ENCODE data around the gene PLCH2. TPM values are rescaled to one million over a fixed set of nuclear protein-coding genes. Genes with fewer than 3 reads are reported as not detected.

PLCH2 gene
- polyA plus RNA-seq, 1 of the 3 experiments (the other 2 are of a cell fraction) = 0.08 TPM

GRCh38 chr1:2459757-2460156 lies 16.3 kb upstream of the PLCH2 start:
- H3K79me2 ChIP-seq (ENCODE audit: insufficient read depth) = no peaks in the 10 kb centered on the region
- POLR2A ChIA-PET = interaction anchor here (0.7 to 1.8 kb wide), 6 partner anchors 13 to 87 kb away, joined by 3 to 13 read pairs (median 6); no protein-coding TSS in a partner anchor

More at GRCh38 chr1:2459757-2460156, 16.3 kb upstream of the PLCH2 start:
- peak overlapping the region in 1 of 2 experiments; percentile 58; a peak in 1 of 4 replicates for H3K27ac ChIP-seq (ENCODE audit: low read depth in 2 of 2, low read length in 1 of 2)
- CTCF ChIA-PET = interaction anchor here (0.6 to 2.9 kb wide), 42 partner anchors 10 to 268 kb away, joined by 3 to 53 read pairs (median 5); partner anchors contain the start of genes PANK4, PLCH2, PRXL2B and TNFRSF14
- no peaks in the 10 kb centered on the region for H3F3A ChIP-seq (replicated peaks; ENCODE audit: insufficient read depth)
- DNase-seq = peak; percentile 97
- H3K9me2 ChIP-seq = no peaks in the 10 kb centered on the region
- H3K36me3 ChIP-seq (replicated peaks in 1 of 2; ENCODE audit: control insufficient read depth in 1 of 2, insufficient read depth in 2 of 2, low read length in 1 of 2) = no peaks in the 10 kb centered on the region
- H3K9ac ChIP-seq = no peak overlapping the region
- H4K20me1 ChIP-seq (ENCODE audit: insufficient read depth) = no peaks in the 10 kb centered on the region
- WGBS (ENCODE audit: low lambda C conversion rate) = 22% methylated on average over 5 of the region's 23 CpGs
- no peak overlapping the region for H3K4me3 ChIP-seq (ENCODE audit: low read depth in 2 of 2, low read length in 1 of 2)
- TF ChIP-seq FOXJ3 (CRISPR knock-in tag; IDR thresholded peaks at IDR 0.05) (peak; percentile 71), REST (IDR thresholded peaks at IDR 0.05; ENCODE audit: low read depth, low read length) (peak; percentile 91), MEF2A (IDR thresholded peaks at IDR 0.05; ENCODE audit: borderline replicate concordance, low read depth) (no peak), TCF12 (IDR thresholded peaks at IDR 0.05) (no peak), RCOR1 (IDR thresholded peaks at IDR 0.05; ENCODE audit: low read length) (no peak; the same call in 1 of the 2 replicates), RAD21 (IDR thresholded peaks at IDR 0.05; ENCODE audit: low read length) (peak; percentile 94), MXI1 (IDR thresholded peaks at IDR 0.05; ENCODE audit: low read depth, low read length) (peak; percentile 66), YY1 (IDR thresholded peaks at IDR 0.05; ENCODE audit: low read depth) (no peak), CTCF (IDR thresholded peaks at IDR 0.05) (peak; percentile 45), JUND (IDR thresholded peaks at IDR 0.05) (no peak), SMC3 (IDR thresholded peaks at IDR 0.05; ENCODE audit: low read depth, low read length) (peak; percentile 81), NFIC (IDR thresholded peaks at IDR 0.05; ENCODE audit: borderline replicate concordance) (peak; percentile 36; the same call in 1 of the 2 replicates), ZBTB33 (IDR thresholded peaks at IDR 0.05; ENCODE audit: borderline replicate concordance, low read depth) (no peak), EZH2phosphoT487 (IDR thresholded peaks at IDR 0.05; ENCODE audit: borderline replicate concordance, low read depth) (no peak)
- no peaks in the 10 kb centered on the region for H3K9me3 ChIP-seq
- peaks cover 0 to 16% of the 10 kb centered on the region in 2 experiments; a peak in 1 of 4 replicates for H3K4me1 ChIP-seq (ENCODE audit: control insufficient read depth in 1 of 2, insufficient read depth in 2 of 2, low read depth in 1 of 2, low read length in 1 of 2)
- H2AFZ ChIP-seq (ENCODE audit: low read depth) = no peak overlapping the region
- H3K4me2 ChIP-seq = no peak overlapping the region
- no peaks in the 10 kb centered on the region for H3K27me3 ChIP-seq (ENCODE audit: insufficient read depth)
